ENCODE data around the gene LRRFIP2.

DNA sequence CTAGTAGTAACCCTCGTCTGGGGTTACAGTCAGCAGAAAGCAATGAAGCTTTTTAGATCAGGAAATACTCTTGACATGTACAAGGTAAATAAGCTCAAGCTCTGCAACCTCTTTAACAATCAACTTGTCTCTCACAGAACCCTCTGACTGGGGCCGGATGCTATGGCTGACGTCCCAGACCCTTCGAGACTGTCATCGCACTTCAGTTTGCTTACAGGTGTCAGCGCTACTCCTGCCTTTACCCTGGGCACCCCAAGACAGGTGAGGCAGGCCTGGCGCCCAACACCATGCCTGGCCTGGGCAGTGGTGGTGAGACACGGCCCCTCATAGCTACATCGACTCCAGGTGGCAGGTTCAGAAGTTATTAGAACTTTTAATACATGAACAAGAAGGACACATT lies 30.6 kb downstream of the LRRFIP2 start:
- TF ChIP-seq, protein P1, sequence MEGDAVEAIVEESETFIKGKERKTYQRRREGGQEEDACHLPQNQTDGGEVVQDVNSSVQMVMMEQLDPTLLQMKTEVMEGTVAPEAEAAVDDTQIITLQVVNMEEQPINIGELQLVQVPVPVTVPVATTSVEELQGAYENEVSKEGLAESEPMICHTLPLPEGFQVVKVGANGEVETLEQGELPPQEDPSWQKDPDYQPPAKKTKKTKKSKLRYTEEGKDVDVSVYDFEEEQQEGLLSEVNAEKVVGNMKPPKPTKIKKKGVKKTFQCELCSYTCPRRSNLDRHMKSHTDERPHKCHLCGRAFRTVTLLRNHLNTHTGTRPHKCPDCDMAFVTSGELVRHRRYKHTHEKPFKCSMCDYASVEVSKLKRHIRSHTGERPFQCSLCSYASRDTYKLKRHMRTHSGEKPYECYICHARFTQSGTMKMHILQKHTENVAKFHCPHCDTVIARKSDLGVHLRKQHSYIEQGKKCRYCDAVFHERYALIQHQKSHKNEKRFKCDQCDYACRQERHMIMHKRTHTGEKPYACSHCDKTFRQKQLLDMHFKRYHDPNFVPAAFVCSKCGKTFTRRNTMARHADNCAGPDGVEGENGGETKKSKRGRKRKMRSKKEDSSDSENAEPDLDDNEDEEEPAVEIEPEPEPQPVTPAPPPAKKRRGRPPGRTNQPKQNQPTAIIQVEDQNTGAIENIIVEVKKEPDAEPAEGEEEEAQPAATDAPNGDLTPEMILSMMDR (IDR thresholded peaks at IDR 0.05), result no peak
- no peak for TF ChIP-seq POLR2A (IDR thresholded peaks at IDR 0.05)

All from suprapubic skin (tissue), 3 donors.